Stimulated activated naive CD4-positive, alpha-beta T cell (primary cell): Measurements from ENCODE around the gene ZNF804B.

Experiments used
- DNase-seq, 6 experiments: peaks; one replicate each; lab custom pipeline; 2025; lab: John Stamatoyannopoulos, UW

ZNF804B gene

GRCh38 chr7:89265631-89266030 lies 506.1 kb downstream of the ZNF804B start:
- no peak for DNase-seq

- no peak for DNase-seq
Observed at GRCh38 chr7:89283302-89283701, 523.8 kb downstream of the ZNF804B start.

GRCh38 chr7:89308535-89308934 lies 549.0 kb downstream of the ZNF804B start:
- no peak for DNase-seq

- DNase-seq = no peak
Observed at GRCh38 chr7:89311886-89312285, 552.4 kb downstream of the ZNF804B start.

- DNase-seq = no peak
Observed at GRCh38 chr7:89312551-89312950, 553.1 kb downstream of the ZNF804B start.

- no peak for DNase-seq
Observed at GRCh38 chr7:89316584-89317251, 557.2 kb downstream of the ZNF804B start.

GRCh38 chr7:89332026-89332425 lies 572.5 kb downstream of the ZNF804B start:
- DNase-seq = no peak

GRCh38 chr7:89334797-89335196 lies 575.3 kb downstream of the ZNF804B start:
- no peak for DNase-seq

GRCh38 chr7:89335490-89335889 lies 576.0 kb downstream of the ZNF804B start:
- DNase-seq = no peak

- no peak for DNase-seq
Observed at GRCh38 chr7:89336121-89336520, 576.6 kb downstream of the ZNF804B start.

- DNase-seq = no peak
Observed at GRCh38 chr7:89339748-89340147, 580.2 kb downstream of the ZNF804B start.

GRCh38 chr7:89357121-89357520 lies 597.6 kb downstream of the ZNF804B start:
- peak in 1 of 6 experiments; percentile 3 for DNase-seq

GRCh38 chr7:89377219-89377618 lies 617.7 kb downstream of the ZNF804B start:
- DNase-seq = no peak

GRCh38 chr7:89385411-89385810 lies 625.9 kb downstream of the ZNF804B start:
- no peak for DNase-seq
